DND-41 (cell line): Measurements from ENCODE around the gene ZNF236.

Experiments used
- ATAC-seq: fragments of 200-7000 bp; cut with Tn5 transposase; 3 replicates; pipeline ENCODE4 v1.9.1; 2021; ENCODE audit warnings: low read depth; ENCODE audit not compliant: insufficient read depth
- DNase-seq: peaks from one replicate; pipeline ENCODE4 v3.0.0-alpha.2; 2020
- H2AFZ ChIP-seq: 2 replicates; pipeline ENCODE4 v1.6.0; 2012; ENCODE audit warnings: low read depth, low read length
- H3K27ac ChIP-seq: 2 replicates; pipeline ENCODE4 v1.5.1; 2012; ENCODE audit warnings: low read length, inconsistent platforms
- H3K27me3 ChIP-seq: fragments of 200-600 bp; sonication (generic); 2 replicates; pipeline ENCODE4 v1.6.0; 2012; ENCODE audit warnings: low read length, mild to moderate bottlenecking, inconsistent platforms; ENCODE audit not compliant: insufficient read depth, poor library complexity
- H3K36me3 ChIP-seq: 2 replicates; pipeline ENCODE4 v1.5.1; 2012; ENCODE audit warnings: low read length, inconsistent platforms; ENCODE audit not compliant: insufficient read depth
- H3K4me1 ChIP-seq: 2 replicates; pipeline ENCODE4 v1.5.1; 2012; ENCODE audit warnings: mild to moderate bottlenecking, low read length; ENCODE audit not compliant: insufficient read depth
- H3K4me2 ChIP-seq: 2 replicates; pipeline ENCODE4 v1.6.0; 2012; ENCODE audit warnings: mild to moderate bottlenecking, moderate library complexity, low read length, inconsistent platforms; ENCODE audit not compliant: insufficient read depth
- H3K4me3 ChIP-seq, 2 experiments: fragments of 200-600 bp in 1 of 2; shearing (Covaris generic) in 1 of 2; 2 replicates each; pipeline ENCODE4 v1.5.1; 2012 to 2016; ENCODE audit warnings: inconsistent platforms in 2 of 2, low read length in 2 of 2, mild to moderate bottlenecking in 2 of 2, low read depth in 1 of 2, moderate library complexity in 1 of 2
- H3K79me2 ChIP-seq: 2 replicates; pipeline ENCODE4 v1.6.0; 2012; ENCODE audit warnings: low read length, inconsistent platforms; ENCODE audit not compliant: insufficient read depth
- H3K9ac ChIP-seq: 2 replicates; pipeline ENCODE4 v1.6.0; 2012; ENCODE audit warnings: low read depth, mild to moderate bottlenecking, inconsistent platforms, low read length, moderate library complexity
- H3K9me3 ChIP-seq: 2 replicates; pipeline ENCODE4 v1.5.1; 2012; ENCODE audit warnings: low read length, moderate library complexity, mild to moderate bottlenecking, inconsistent platforms; ENCODE audit not compliant: insufficient read depth, severe bottlenecking
- H4K20me1 ChIP-seq: 2 replicates; pipeline ENCODE4 v1.6.0; 2012; ENCODE audit warnings: low read length; ENCODE audit not compliant: insufficient read depth
- EZH2 ChIP-seq: IDR thresholded peaks from 3 replicates; pipeline ENCODE4 v1.6.1; 2012; ENCODE audit warnings: borderline replicate concordance, low read depth, mild to moderate bottlenecking, moderate library complexity, low read length, inconsistent platforms; ENCODE audit not compliant: severe bottlenecking
- TF ChIP-seq, protein P1 (sequence below): IDR thresholded peaks from 2 replicates; pipeline ENCODE4 v1.5.1; 2012; ENCODE audit warnings: borderline replicate concordance, low read length, moderate library complexity, mild to moderate bottlenecking; ENCODE audit not compliant: poor library complexity, severe bottlenecking; ENCODE audit errors: extremely low read depth

Gene ZNF236

GRCh38 chr18:76991021-76991688 lies 168.8 kb downstream of the ZNF236 start:
- H3K9me3 ChIP-seq = no peaks in the 10 kb centered on the region
- H3K4me1 ChIP-seq = no peaks in the 10 kb centered on the region
- no peaks in the 10 kb centered on the region for H3K36me3 ChIP-seq
- H3K27ac ChIP-seq = no peak overlapping the region
- ATAC-seq = 0 out of 3 replicates have a peak, but pooled peaks have one; percentile 29
- H3K4me3 ChIP-seq = no peak overlapping the region
- no peak overlapping the region for H3K9ac ChIP-seq
- no peaks in the 10 kb centered on the region for H3K27me3 ChIP-seq
- H3K4me2 ChIP-seq = no peak overlapping the region
- DNase-seq = no peak
- no peak overlapping the region for H2AFZ ChIP-seq
- H4K20me1 ChIP-seq = no peaks in the 10 kb centered on the region
- H3K79me2 ChIP-seq = no peaks in the 10 kb centered on the region
- TF ChIP-seq, protein P1, sequence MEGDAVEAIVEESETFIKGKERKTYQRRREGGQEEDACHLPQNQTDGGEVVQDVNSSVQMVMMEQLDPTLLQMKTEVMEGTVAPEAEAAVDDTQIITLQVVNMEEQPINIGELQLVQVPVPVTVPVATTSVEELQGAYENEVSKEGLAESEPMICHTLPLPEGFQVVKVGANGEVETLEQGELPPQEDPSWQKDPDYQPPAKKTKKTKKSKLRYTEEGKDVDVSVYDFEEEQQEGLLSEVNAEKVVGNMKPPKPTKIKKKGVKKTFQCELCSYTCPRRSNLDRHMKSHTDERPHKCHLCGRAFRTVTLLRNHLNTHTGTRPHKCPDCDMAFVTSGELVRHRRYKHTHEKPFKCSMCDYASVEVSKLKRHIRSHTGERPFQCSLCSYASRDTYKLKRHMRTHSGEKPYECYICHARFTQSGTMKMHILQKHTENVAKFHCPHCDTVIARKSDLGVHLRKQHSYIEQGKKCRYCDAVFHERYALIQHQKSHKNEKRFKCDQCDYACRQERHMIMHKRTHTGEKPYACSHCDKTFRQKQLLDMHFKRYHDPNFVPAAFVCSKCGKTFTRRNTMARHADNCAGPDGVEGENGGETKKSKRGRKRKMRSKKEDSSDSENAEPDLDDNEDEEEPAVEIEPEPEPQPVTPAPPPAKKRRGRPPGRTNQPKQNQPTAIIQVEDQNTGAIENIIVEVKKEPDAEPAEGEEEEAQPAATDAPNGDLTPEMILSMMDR = no peak

GRCh38 chr18:76992226-76993084 lies 170.1 kb downstream of the ZNF236 start:
- no peak for TF ChIP-seq EZH2
- TF ChIP-seq, protein P1 = no peak
- Histone ChIP-seq H3K9ac (no peak overlapping the region), H2AFZ (no peak overlapping the region), H3K79me2 (no peaks in the 10 kb centered on the region), H3K27me3 (no peaks in the 10 kb centered on the region), H4K20me1 (no peaks in the 10 kb centered on the region), H3K36me3 (no peaks in the 10 kb centered on the region), H3K4me1 (no peaks in the 10 kb centered on the region), H3K4me3 (no peak overlapping the region), H3K9me3 (no peaks in the 10 kb centered on the region), H3K27ac (no peak overlapping the region), H3K4me2 (no peak overlapping the region)
- ATAC-seq (no peak), DNase-seq (no peak)

DNA sequence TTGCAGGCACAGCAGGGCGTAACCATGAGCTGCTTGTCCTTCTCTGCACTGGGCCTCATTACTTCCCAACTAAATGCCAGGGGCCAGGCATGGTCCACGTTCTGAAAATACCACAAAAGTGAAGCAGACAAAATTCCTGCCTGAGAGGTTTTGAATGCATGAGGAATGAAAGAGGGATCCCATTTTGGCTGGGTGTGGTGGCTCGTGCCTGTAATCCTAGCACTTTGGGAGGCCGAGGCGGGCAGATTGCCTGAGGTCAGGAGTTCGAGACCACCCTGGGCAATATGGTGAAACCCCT lies 170.7 kb downstream of the ZNF236 start:
- Histone ChIP-seq H3K27ac (no peak overlapping the region), H3K4me2 (no peak overlapping the region), H3K4me1 (no peaks in the 10 kb centered on the region), H3K9me3 (no peaks in the 10 kb centered on the region), H4K20me1 (no peaks in the 10 kb centered on the region), H3K4me3 (no peak overlapping the region), H3K27me3 (no peaks in the 10 kb centered on the region), H2AFZ (no peak overlapping the region), H3K79me2 (no peaks in the 10 kb centered on the region), H3K36me3 (no peaks in the 10 kb centered on the region), H3K9ac (no peak overlapping the region)
- no peak for ATAC-seq
- no peak for TF ChIP-seq EZH2
- TF ChIP-seq, protein P1 = no peak
- no peak for DNase-seq
